ENCODE data around the gene ZFAND5.
A peak's percentile ranks its signal among the peaks of the same experiment; 100 is the strongest.

The ZFAND5 gene, protein sequence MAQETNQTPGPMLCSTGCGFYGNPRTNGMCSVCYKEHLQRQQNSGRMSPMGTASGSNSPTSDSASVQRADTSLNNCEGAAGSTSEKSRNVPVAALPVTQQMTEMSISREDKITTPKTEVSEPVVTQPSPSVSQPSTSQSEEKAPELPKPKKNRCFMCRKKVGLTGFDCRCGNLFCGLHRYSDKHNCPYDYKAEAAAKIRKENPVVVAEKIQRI

DNA sequence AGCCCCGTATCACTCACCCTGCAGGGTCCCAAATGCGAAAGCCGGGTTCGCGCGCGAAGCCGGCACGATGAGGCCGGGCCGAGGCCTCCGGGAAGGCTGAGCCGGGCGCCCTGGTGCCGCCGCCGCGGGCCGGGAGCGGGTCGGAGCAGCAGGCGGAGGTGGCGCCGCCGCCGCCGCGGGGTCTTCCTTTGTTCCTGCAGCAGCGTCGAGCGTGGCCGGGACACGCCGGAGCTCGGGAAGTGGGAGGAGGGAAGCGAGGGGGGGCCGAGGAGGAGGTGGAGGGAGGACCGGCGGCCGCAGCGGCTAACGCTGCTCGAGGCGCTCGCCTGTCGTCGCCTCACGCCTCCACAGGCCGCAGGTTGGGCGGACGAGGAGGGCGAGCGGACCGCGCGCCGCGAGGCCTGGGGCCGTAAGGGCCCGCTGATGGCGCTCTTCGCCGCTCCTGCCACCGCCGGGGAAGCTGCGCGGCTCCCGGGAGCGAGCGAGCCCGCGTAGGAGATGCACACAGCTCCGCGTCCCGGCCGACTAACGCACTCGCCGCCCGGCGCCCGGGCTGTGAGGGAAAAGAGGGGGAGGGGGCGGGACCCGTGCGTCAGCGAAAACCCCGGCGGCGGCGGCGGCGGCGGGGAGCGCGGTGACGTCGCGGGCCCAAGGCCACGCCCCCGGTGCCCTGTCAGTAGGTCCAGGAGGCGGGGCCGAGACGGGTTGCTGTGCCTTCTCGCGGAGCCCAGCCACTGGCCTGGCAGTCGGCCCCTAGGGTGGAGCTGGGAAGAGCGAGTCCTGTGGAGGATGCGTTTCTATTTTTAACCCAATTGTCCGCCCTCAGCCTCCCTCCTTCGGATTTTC lies at the start of gene ZFAND5:
ZFAND5 (minus strand) TSS at position 530 of the 846 bp plus-strand sequence. CDS start 4,430 bp downstream, outside the sequence.
- DNase-seq: peak; percentile 92

GRCh38 chr9:72412483-72413040 lies 47.6 kb upstream of the ZFAND5 start:
- DNase-seq: no peak

- no peak for DNase-seq
These were observed 45.2 kb upstream of the ZFAND5 start for GRCh38 chr9:72410214-72410613.

DNA sequence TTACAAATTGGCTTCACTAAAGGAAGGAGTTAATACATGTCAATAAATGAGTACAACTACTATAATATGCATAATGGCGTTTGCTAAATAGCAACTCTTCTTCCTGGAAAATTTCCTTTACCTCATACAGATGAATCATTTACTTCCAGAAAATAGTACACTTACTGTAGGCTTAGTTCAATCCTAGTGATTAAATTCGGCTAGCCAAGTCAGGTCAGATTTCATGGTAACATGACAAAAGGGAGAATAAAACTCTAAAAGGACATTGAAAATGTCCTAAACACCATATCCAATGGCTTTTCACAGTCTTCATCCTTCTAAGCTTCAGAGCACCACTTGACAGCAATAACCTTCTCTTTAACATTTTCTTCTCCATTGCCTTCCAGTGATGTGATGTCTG lies 42.1 kb upstream of the ZFAND5 start:
- DNase-seq: no peak

DNA sequence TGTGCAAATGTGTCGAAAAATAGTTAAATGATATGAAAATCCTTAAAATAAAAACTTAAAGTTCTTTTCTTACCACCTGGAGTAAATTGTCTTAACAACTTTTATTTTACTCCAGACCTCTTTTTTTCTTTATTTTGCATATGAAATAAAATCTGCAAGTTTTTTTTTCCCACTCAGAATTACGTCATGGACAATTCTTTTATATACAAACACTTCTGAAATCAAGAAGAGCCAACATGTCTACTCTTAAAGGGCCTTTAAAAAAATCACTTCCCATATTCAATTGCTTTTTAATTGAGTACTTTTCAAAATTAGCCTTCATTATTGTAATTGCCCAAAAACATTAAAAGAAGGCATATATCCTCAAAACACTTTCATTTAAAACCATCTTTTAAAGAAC lies 37.7 kb upstream of the ZFAND5 start:
- no peak for DNase-seq

DNA sequence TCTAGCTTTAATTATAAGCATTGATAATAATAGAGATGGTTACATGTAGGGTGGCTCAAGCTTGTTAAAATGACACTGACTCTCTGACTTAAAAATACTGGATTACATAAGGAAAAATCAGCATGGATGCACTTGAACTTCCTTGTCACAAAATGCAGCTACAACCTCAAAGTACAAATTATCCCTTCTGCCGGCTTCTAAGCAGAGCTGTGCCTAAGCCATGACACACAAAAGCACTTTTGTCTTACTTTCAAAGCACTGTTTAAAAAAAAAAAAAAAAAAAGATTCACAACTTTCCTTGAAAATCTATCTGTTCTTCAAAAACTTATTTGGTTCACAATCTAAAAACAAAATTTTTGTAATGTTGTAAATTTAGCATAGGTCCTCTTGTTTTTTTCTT lies 36.4 kb upstream of the ZFAND5 start:
- no peak for DNase-seq

DNA sequence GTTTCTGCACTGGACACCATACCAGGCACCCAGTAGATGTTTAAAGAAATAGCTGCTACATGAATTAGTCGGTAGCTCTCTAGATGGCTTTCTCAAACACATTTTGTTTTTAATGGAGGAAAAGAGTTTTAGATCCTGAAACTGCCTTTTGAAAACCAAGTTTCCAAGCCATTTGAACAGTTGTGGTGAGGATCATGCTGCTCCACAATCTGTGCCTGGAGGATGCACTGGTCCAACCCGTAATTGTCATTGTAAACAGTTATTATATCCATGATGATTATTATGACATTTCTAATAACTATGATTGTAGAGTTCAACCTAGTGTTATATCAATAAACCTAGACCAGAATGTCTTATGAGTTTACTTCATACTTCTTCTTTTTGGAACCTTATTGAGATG lies 35.9 kb upstream of the ZFAND5 start:
- no peak for DNase-seq

- no peak for DNase-seq
These were observed 34.4 kb upstream of the ZFAND5 start for GRCh38 chr9:72399391-72399790.

DNA sequence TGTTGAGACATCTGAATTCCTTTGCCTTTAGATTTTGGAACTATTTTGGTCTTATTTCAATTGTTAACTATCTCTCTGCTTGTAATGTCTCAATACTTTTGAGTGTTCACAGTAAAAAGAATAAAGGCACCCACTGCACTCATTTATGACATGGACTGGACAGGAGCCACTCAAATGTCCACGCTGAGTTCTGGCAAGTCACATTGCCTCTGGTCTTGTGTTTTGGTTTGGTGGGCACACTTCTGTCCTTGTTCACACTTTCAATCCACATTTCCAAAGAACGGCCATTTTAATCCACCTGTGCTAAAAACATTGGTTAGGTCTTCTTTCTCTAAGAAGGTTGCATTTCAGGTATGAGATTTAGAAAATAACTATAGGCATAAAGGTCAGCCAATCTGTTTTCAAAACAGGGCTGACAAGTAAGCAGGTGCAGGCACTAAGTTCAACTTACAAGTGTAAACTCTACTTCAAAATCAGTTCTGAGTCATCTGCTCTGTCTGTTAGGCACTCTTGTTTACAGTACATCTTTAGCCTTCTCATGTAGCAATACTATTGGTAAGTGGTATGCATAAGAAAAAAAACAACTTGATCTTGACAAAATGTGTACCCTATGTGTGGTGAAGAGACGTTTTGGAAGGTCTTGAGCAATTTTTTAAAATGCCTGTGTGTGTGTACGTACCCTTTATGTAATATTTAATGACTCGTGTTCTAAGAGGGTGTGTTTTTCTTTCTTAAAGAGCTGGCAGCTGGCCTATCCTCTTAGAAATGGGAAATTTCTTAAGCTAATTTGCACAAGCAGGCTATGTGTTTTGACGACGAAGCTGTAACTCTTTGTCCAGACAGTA lies 31.5 kb upstream of the ZFAND5 start:
- DNase-seq: no peak

DNA sequence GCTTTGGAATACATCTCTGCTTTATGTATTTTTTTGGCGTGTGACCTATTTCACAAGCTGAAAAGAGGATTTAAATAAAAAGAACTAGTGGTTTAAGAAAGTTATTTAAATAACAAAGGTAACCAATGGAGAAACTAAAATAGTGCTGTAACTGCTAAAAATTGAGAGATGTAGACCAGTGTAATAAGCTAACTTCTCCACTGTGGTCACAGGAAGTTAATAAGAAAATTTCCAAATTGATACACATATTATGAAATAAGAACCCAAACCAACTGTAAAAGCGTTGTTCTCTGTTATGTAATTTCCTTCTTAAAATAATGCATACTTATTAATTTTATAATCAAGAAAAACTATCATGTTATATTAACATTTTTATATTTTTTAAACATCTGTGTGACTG lies 29.1 kb upstream of the ZFAND5 start:
- no peak for DNase-seq

GRCh38 chr9:72390907-72391306 lies 25.9 kb upstream of the ZFAND5 start:
- no peak for DNase-seq

- no peak for DNase-seq
These were observed 21.2 kb upstream of the ZFAND5 start for GRCh38 chr9:72386186-72386585.

- DNase-seq: no peak
These were observed 19.9 kb upstream of the ZFAND5 start for GRCh38 chr9:72384710-72385485.

- DNase-seq: no peak
These were observed 19.1 kb upstream of the ZFAND5 start for GRCh38 chr9:72383978-72384709.

- no peak for DNase-seq
These were observed 17.4 kb upstream of the ZFAND5 start for GRCh38 chr9:72382405-72382804.

- DNase-seq: no peak
These were observed 12.0 kb upstream of the ZFAND5 start for GRCh38 chr9:72377041-72377440.

DNA sequence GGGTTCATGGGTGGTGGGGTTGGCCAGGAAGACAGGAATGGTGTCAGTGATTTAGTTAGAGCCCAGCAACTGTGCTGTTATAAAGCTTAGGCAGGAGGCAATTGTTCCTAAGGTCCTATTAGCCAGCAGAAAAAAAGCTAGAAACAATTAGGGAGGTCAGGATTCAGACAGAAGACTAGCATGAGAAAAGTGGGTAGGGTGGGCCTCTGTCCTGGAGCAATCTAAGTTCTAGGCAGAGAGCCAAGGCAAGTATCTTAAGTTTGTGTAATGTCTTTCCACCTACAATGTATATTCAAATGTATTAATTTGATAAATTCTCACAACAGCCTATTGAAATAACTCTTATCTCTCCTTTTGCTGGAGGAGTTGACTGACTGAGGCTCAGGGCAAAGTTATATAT lies 6.1 kb upstream of the ZFAND5 start:
- no peak for DNase-seq

GRCh38 chr9:72365525-72366256 lies 683 bp upstream of the ZFAND5 start:
- DNase-seq: peak; percentile 88

DNA sequence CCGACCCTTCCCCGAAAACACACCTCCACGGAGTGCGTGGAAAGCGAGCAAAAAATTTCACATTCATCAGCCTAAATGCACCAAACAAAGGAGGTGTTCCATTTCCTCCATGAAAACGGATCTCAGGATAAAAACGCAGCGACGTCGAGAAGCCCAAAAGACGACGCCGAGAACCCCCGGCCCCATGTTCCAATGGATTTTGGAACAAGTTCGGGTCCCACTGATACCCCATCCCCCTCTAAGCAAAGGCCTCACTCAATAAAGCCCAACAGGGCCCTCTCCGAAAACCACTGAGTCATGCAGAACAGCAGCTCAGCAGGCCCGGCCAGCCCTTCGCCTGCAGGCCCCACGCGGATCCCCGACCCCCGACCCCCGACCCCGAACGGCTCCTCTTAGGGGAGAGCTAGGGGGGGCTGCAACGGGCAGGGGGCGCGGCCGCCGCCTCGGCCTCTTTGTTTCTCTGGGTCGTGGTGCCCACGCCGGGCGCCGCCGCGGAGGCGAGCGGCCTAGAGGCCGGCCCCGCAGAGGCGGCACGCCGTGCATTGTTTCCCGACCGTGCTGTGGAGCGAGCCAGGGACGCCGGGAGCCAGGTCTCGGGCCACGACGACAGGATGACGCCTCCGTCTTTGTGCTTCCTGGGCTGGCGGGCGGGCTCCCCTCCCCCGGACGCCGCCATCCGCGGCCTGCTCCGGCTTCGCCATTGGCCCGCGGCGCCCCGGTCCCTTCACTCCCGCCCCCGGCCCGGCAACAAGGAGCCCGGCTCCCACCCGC lies 915 bp downstream of the ZFAND5 start:
- DNase-seq: no peak

DNA sequence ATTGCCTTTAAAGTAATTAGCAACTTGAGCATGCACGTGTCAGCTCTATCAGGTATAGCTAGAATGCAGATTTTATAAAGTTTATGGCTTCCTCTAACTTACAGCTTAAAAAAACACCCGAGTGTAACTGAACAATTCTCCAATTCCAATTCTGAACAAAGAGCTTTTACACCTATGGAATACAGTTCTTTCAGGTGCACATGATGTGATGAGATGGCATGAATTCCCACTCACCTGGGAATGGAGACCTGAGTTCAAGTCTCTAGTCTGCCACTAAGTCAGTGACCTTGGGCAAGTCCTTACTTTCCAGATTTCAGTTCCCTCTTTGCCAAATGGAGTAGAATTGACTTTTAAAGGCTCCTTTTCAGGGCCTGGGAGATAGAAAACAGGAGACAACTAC lies 1.8 kb downstream of the ZFAND5 start:
- no peak for DNase-seq
